HepG2 (cell line): ENCODE measurements around the gene HS3ST3B1. TPM values are rescaled to one million over a fixed set of nuclear protein-coding genes. Genes with fewer than 3 reads are reported as not detected.

ENCODE experiments used
- AGO1 ChIP-seq: fragments of 200-400 bp; formaldehyde crosslinking; IDR thresholded peaks from 2 replicates; pipeline ENCODE4 v1.6.1; 2017; ENCODE audit warnings: mild to moderate bottlenecking, low read depth, low read length, moderate library complexity; ENCODE audit not compliant: poor library complexity, severe bottlenecking
- ATF5 ChIP-seq: sonication (generic); formaldehyde crosslinking; IDR thresholded peaks from 2 replicates; pipeline ENCODE4 v1.4.0; 2020; ENCODE audit warnings: mild to moderate bottlenecking, low read depth, missing genetic modification reagents
- ATF7-NPFF ChIP-seq: sonication (generic); formaldehyde crosslinking; IDR thresholded peaks from 2 replicates; pipeline ENCODE4 v1.8.1; 2023; ENCODE audit warnings: mild to moderate bottlenecking, low read depth, missing genetic modification reagents, moderate library complexity
- EED ChIP-seq: sonication (generic); formaldehyde crosslinking; IDR thresholded peaks from 2 replicates; pipeline ENCODE4 v1.5.0; 2020; ENCODE audit warnings: mild to moderate bottlenecking, missing genetic modification reagents
- ESRRA ChIP-seq: sonication (generic); formaldehyde crosslinking; IDR thresholded peaks from 2 replicates; pipeline ENCODE4 v1.5.1; 2020; ENCODE audit warnings: mild to moderate bottlenecking, low read depth, missing genetic modification reagents
- GLMP ChIP-seq: sonication (generic); formaldehyde crosslinking; IDR thresholded peaks from 2 replicates; pipeline ENCODE4 v1.9.0; 2021; ENCODE audit warnings: missing genetic modification reagents, mild to moderate bottlenecking, borderline replicate concordance
- NFRKB ChIP-seq: fragments of 450-650 bp; IDR thresholded peaks from 2 replicates; pipeline ENCODE4 v1.6.1; 2017
- ZNF274 ChIP-seq: sonication (generic); formaldehyde crosslinking; IDR thresholded peaks from 2 replicates; pipeline ENCODE4 v1.5.1; 2020; ENCODE audit warnings: mild to moderate bottlenecking, missing genetic modification reagents
- ZNF383 ChIP-seq: sonication (generic); formaldehyde crosslinking; IDR thresholded peaks from 2 replicates; pipeline ENCODE4 v1.4.0; 2020; ENCODE audit warnings: missing genetic modification reagents, mild to moderate bottlenecking, borderline replicate concordance
- ZNF513 ChIP-seq: sonication (generic); formaldehyde crosslinking; conservative IDR thresholded peaks from 2 replicates; pipeline ENCODE4 v1.5.0; 2020; ENCODE audit warnings: missing genetic modification reagents
- ZNF7 ChIP-seq: IDR thresholded peaks from 2 replicates; pipeline ENCODE4 v1.6.1; 2016; ENCODE audit warnings: missing biosample characterization, missing genetic modification reagents
- polyA plus RNA-seq, 8 experiments: library from polyadenylated mRNA; depleted of rRNA in 3 of 8; stranded (reverse) in 7 of 8; unstranded in 1 of 8; fragments of >200 nt; fragmentation: Illumina TruSeq in 4 of 8; extraction: Trizol in 4 of 8; gene quantifications; 2 replicates each; pipeline versions ENCODE4 v1.2.1 to v1.2.3, GENCODE V29; 2011 to 2016; ENCODE audit warnings: low read depth in 4 of 8, missing spikeins in 1 of 8, mixed read lengths in 1 of 8; ENCODE audit not compliant: insufficient read depth in 1 of 8
- total RNA-seq, 5 experiments: library from RNA; depleted of rRNA; stranded (reverse); fragments of >200 nt; fragmentation: Illumina TruSeq; extraction: Trizol; gene quantifications; 2 replicates each; pipeline ENCODE4 v1.2.3, GENCODE V29; 2016; ENCODE audit warnings: low read depth in 1 of 5
- TF ChIP-seq, protein P1 (sequence below): sonication (generic); formaldehyde crosslinking; IDR thresholded peaks from 2 replicates; pipeline ENCODE4 v1.4.0; 2020; ENCODE audit warnings: missing genetic modification reagents
- TF ChIP-seq, protein P2 (sequence below): sonication (generic); formaldehyde crosslinking; IDR thresholded peaks from 2 replicates; pipeline ENCODE4 v1.5.0; 2020; ENCODE audit warnings: missing genetic modification reagents
- TF ChIP-seq, protein P3 (sequence below): sonication (generic); formaldehyde crosslinking; IDR thresholded peaks from 2 replicates; pipeline ENCODE4 v1.5.1; 2020; ENCODE audit warnings: missing genetic modification reagents, mild to moderate bottlenecking, borderline replicate concordance

The HS3ST3B1 gene
- total and polyA plus RNA-seq, 2 of the 13 experiments (the other 11 are each of a cell fraction or from before 2014, with no cell fraction given): 15.7 to 39.5 TPM

- no peak for TF ChIP-seq ZNF513 (CRISPR knock-in tag)
- TF ChIP-seq ATF5: no peak; the same call in 1 of the 2 replicates
- peak; percentile 95 for TF ChIP-seq AGO1
- TF ChIP-seq ZNF274 (CRISPR knock-in tag): peak; percentile 80
- TF ChIP-seq ZNF7: peak; percentile 30; the same call in 1 of the 2 replicates
- peak; percentile 95 for TF ChIP-seq ATF7-NPFF
- TF ChIP-seq, protein P1, sequence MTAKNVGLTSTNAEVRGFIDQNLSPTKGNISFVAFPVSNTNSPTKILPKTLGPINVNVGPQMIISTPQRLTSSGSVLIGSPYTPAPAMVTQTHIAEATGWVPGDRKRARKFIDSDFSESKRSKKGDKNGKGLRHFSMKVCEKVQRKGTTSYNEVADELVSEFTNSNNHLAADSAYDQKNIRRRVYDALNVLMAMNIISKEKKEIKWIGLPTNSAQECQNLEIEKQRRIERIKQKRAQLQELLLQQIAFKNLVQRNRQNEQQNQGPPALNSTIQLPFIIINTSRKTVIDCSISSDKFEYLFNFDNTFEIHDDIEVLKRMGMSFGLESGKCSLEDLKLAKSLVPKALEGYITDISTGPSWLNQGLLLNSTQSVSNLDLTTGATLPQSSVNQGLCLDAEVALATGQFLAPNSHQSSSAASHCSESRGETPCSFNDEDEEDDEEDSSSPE (CRISPR knock-in tag): peak; percentile 88
- TF ChIP-seq GLMP (CRISPR knock-in tag): no peak
- TF ChIP-seq ESRRA (CRISPR knock-in tag): no peak
- 0 out of 2 replicates have a peak, but pooled peaks have one; percentile 26 for TF ChIP-seq ZNF383 (CRISPR knock-in tag)
- peak; percentile 73; the same call in 1 of the 2 replicates for TF ChIP-seq EED (CRISPR knock-in tag)
- TF ChIP-seq, protein P2, sequence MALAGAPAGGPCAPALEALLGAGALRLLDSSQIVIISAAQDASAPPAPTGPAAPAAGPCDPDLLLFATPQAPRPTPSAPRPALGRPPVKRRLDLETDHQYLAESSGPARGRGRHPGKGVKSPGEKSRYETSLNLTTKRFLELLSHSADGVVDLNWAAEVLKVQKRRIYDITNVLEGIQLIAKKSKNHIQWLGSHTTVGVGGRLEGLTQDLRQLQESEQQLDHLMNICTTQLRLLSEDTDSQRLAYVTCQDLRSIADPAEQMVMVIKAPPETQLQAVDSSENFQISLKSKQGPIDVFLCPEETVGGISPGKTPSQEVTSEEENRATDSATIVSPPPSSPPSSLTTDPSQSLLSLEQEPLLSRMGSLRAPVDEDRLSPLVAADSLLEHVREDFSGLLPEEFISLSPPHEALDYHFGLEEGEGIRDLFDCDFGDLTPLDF (CRISPR knock-in tag): peak; percentile 66
- no peak for TF ChIP-seq NFRKB
- TF ChIP-seq, protein P3, sequence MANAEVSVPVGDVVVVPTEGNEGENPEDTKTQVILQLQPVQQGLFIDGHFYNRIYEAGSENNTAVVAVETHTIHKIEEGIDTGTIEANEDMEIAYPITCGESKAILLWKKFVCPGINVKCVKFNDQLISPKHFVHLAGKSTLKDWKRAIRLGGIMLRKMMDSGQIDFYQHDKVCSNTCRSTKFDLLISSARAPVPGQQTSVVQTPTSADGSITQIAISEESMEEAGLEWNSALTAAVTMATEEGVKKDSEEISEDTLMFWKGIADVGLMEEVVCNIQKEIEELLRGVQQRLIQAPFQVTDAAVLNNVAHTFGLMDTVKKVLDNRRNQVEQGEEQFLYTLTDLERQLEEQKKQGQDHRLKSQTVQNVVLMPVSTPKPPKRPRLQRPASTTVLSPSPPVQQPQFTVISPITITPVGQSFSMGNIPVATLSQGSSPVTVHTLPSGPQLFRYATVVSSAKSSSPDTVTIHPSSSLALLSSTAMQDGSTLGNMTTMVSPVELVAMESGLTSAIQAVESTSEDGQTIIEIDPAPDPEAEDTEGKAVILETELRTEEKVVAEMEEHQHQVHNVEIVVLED: peak; percentile 66; the same call in 1 of the 2 replicates
These were observed 8.3 kb downstream of the HS3ST3B1 start (continued) for GRCh38 chr17:14308965-14309879.
